NCI-H2196 treated with DMSO at 0.1 percent for 48 hours (cell line): Measurements from ENCODE around the gene STK11IP.

ENCODE experiments used
- DNase-seq: peaks from one replicate; lab custom pipeline; 2025; ENCODE audit not compliant: unreplicated experiment; lab: John Stamatoyannopoulos, UW

STK11IP gene

GRCh38 chr2:219631904-219632759 is 34.5 kb downstream of the STK11IP start:
- no peak for DNase-seq

- no peak for DNase-seq
These were observed 35.1 kb downstream of the STK11IP start for GRCh38 chr2:219632760-219633105.

- peak; percentile 8 for DNase-seq
These were observed 35.8 kb downstream of the STK11IP start for GRCh38 chr2:219633276-219634065.

- no peak for DNase-seq
These were observed 36.7 kb downstream of the STK11IP start for GRCh38 chr2:219634171-219634940.

- no peak for DNase-seq
These were observed 37.5 kb downstream of the STK11IP start for GRCh38 chr2:219634951-219635751.

GRCh38 chr2:219636144-219636915 is 38.7 kb downstream of the STK11IP start:
- DNase-seq = no peak

- DNase-seq = no peak
These were observed 39.5 kb downstream of the STK11IP start for GRCh38 chr2:219636941-219637841.

- no peak for DNase-seq
These were observed 40.2 kb downstream of the STK11IP start for GRCh38 chr2:219637842-219638185.

- no peak for DNase-seq
These were observed 40.7 kb downstream of the STK11IP start for GRCh38 chr2:219638217-219638947.

- no peak for DNase-seq
These were observed 41.5 kb downstream of the STK11IP start for GRCh38 chr2:219638948-219639755.

GRCh38 chr2:219641390-219642068 is 43.9 kb downstream of the STK11IP start:
- DNase-seq = no peak

- no peak for DNase-seq
These were observed 44.4 kb downstream of the STK11IP start for GRCh38 chr2:219642069-219642454.

GRCh38 chr2:219642465-219643083 is 44.9 kb downstream of the STK11IP start:
- peak; percentile 93 for DNase-seq

- DNase-seq = no peak
These were observed 45.4 kb downstream of the STK11IP start for GRCh38 chr2:219643084-219643473.

GRCh38 chr2:219643788-219644398 is 46.2 kb downstream of the STK11IP start:
- DNase-seq = no peak
